ENCODE measurements around the gene DHX40. TPM values are rescaled to one million over a fixed set of nuclear protein-coding genes. Genes with fewer than 3 reads are reported as not detected.

DHX40 gene
- total and polyA plus RNA-seq, 2 of the 13 experiments (the other 11 are each of a cell fraction or from before 2014, with no cell fraction given): 22.2 to 37.0 TPM

Small RNA genes lying within 50 kb of the gene (small RNA-seq; reads per million reads assigned to genes)
- 0 to 0.97 (median 0) reads per million in 3 experiments for gene RNU4-13P (ENCODE audit: insufficient read depth in 2 of 3, insufficient read length in 3 of 3, low read depth in 2 of 3, low replicate concordance in 1 of 3)

Other genes with a start within 250 kb of the DHX40 start
- gene YPEL2, start 234.0 kb upstream of the DHX40 start, total RNA-seq (2016; rRNA removed; fragmentation: Illumina TruSeq; extraction: Trizol): 7.5 and 8.5 TPM in 2 replicates
- gene YPEL2, start 234.0 kb upstream of the DHX40 start, polyA plus RNA-seq (2011; rRNA removed): 18.2 and 21.1 TPM in 2 replicates
- gene CLTC, start 54.3 kb downstream of the DHX40 start, total RNA-seq (2016; rRNA removed; fragmentation: Illumina TruSeq; extraction: Trizol): 283 and 643 TPM in 2 replicates
- 110 and 134 TPM in 2 replicates for gene CLTC, start 54.3 kb downstream of the DHX40 start, polyA plus RNA-seq (2011; rRNA removed)
- 48.7 and 67.7 TPM in 2 replicates for gene PTRH2, start 141.8 kb downstream of the DHX40 start, total RNA-seq (2016; rRNA removed; fragmentation: Illumina TruSeq; extraction: Trizol)
- 73.6 and 83.3 TPM in 2 replicates for gene PTRH2, start 141.8 kb downstream of the DHX40 start, polyA plus RNA-seq (2011; rRNA removed)
- 80.3 and 186 TPM in 2 replicates for gene VMP1, start 142.0 kb downstream of the DHX40 start, total RNA-seq (2016; rRNA removed; fragmentation: Illumina TruSeq; extraction: Trizol)
- gene VMP1, start 142.0 kb downstream of the DHX40 start, polyA plus RNA-seq (2011; rRNA removed): 262 and 271 TPM in 2 replicates

All from HepG2 (cell line).